GM10266 (cell line): ENCODE measurements around the gene CCNT2.

Source experiments
- DNase-seq: peaks from one replicate; pipeline ENCODE4 v3.0.0; 2012; ENCODE audit errors: extremely low spot score
- CTCF ChIP-seq: IDR thresholded peaks from 2 replicates; pipeline ENCODE4 v1.5.1; 2012; ENCODE audit warnings: mild to moderate bottlenecking, low read depth; ENCODE audit not compliant: control insufficient read depth, insufficient read depth; ENCODE audit errors: missing control alignments

The CCNT2 gene

DNA sequence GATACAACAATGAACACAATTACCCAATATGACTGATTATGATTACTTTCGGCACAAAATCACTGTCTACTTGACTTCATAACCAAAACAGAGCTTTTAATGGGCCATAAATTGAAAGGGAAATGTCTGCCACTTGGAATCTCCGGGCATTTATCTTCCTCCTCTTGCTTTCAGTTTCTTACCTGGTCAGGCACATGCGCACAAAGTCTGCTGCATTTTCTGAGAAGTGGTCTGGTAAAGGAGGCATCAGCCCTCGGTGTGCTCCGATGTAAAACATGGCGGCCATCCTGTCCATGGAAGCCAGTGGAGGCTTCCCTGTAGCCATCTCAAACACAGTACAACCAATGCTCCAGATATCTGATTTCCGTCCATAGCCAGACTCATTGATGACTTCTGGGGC lies 62.0 kb downstream of the CCNT2 start:
- DNase-seq = no peak
- TF ChIP-seq CTCF = no peak

DNA sequence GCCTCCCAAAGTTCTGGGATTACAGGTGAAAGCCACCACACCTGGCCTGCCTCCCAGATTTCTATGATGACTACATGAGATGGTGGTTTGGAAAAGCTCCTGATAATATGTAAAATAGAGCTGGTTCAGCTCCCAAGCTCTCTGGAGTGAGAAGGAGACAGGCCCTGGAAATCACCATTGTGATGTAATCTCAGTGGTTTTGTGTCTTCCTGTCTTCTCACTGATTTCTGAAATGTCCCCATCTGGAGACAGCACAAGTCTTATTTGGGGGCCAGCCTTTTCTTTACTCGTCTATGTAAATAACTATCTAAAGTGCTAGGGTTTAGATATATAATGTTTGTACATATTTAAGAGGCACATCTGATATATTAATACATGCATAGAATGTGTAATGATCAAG lies 64.0 kb downstream of the CCNT2 start:
- DNase-seq = peak; percentile 36
- TF ChIP-seq CTCF = no peak

GRCh38 chr2:134985061-134985460 lies 66.4 kb downstream of the CCNT2 start:
- TF ChIP-seq CTCF = no peak
- no peak for DNase-seq

DNA sequence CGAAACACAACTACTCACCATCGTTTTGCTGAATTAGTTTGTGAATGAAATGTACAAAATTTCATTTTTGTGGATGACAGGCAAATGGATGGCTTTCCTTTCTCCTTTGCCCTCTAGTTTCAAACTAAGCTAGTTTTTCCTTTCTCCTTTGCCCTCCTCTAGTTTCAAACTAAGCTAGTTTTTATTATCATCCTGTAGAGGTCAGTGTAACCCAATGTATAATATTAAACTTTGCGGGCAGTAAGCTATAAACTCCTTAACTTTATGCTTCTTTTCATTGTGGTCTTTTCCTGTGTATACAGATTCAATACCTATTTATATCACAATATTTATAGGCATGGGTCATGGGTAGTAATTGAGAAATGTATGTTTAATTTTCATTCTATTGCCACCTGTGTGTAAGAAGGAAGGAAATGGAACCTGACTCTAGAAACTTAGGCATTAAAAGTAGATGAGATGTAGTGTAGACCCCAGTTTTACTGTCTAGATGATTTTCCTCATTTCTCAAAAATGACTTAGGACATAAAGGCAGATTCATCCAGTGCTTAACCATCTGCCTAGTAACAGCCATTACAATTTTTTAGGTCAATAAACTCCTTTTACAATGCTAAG lies 70.5 kb downstream of the CCNT2 start:
- TF ChIP-seq CTCF = peak; percentile 41
- no peak for DNase-seq

GRCh38 chr2:134999521-134999920 lies 80.9 kb downstream of the CCNT2 start:
- no peak for DNase-seq

DNA sequence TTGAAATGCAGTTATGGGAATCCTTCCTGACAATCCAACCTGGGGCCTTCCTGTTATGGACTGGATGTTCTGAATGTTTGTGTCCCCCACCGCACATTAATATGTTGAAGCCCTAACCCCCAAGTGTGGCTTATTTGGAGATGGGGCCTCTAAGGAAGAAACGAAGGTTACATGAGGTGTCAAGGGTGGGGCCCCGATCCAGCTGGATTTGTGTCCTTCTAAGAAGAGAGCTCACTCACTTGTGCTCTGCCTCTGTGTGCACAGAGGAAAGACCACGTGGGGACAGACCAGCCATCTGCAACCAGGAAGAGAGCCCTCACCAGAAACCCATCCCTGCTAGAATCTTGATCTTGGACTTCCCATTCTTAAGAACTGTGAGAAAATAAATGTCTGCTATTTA lies 84.2 kb downstream of the CCNT2 start:
- DNase-seq = no peak
- no peak for TF ChIP-seq CTCF

More at GRCh38 chr2:134999521-134999920, 80.9 kb downstream of the CCNT2 start:
- TF ChIP-seq CTCF = no peak

DNA sequence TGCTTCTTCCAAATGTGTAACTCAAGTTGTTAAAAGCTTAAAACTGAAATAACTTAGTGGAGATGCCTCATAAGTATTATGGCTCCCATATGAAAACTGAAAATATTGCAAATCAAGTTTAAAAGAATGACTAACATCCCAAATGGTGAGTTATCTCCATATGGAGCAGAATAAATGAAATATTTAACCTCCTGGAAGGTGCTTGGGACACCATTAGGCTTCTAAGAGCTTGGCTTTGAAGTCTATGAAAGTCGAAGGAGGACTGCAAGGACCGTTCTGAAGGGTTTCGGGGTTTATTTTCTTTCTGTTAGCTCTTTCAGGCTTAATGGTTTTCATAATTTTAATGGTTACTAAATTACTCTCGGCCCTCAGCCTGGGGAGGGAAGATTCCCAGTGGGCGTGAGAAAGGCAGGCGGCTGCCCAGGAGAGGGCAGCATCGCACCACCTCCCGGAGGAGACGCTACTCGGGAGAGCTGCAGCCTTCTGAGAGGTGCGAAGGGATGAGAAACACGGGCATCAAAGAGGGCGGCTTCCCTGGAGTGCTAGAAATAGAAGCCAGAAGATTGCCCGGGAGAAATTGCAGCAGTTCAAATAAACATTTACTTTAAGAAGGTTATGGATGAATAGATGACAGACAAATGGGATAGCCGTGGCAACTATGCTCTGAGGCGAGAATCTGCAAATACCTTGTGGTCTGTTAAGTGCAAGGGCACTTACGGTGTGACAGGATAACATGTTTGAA lies 85.6 kb downstream of the CCNT2 start:
- peak; percentile 77 for DNase-seq
- peak; percentile 98 for TF ChIP-seq CTCF
